ENCODE data around the gene LBHD2. TPM values are rescaled to one million over a fixed set of nuclear protein-coding genes. Genes with fewer than 3 reads are reported as not detected.

LBHD2 gene
- total and polyA plus RNA-seq, 2 of the 8 experiments (the other 6 are each of a cell fraction or from before 2014, with no cell fraction given): not detected

GRCh38 chr14:103052407-103052806 lies 31.6 kb upstream of the LBHD2 start (continued):
- TF ChIP-seq CHD7 (IDR thresholded peaks at IDR 0.05; ENCODE audit: insufficient replicate concordance, low read length) (no peak), RNF2 (IDR thresholded peaks at IDR 0.05; ENCODE audit: borderline replicate concordance, low read depth, low read length, missing control alignments, poor library complexity, severe bottlenecking) (no peak), CREB1 (IDR thresholded peaks at IDR 0.05) (no peak), KDM5A (IDR thresholded peaks at IDR 0.05; ENCODE audit: low read length) (no peak), HDAC6 (IDR thresholded peaks at IDR 0.05; ENCODE audit: low read depth, low read length) (no peak), EGR1 (IDR thresholded peaks at IDR 0.05; ENCODE audit: borderline replicate concordance, low read depth, low read length) (no peak), CBX5 (IDR thresholded peaks at IDR 0.05; ENCODE audit: low read depth, low read length) (no peak), E2F6 (IDR thresholded peaks at IDR 0.05) (no peak), JUN (IDR thresholded peaks at IDR 0.05; ENCODE audit: low read depth, low read length) (no peak)
